Liver (tissue), 9 donors: ENCODE measurements around the gene EXT2. TPM values are rescaled to one million over a fixed set of nuclear protein-coding genes. Genes with fewer than 3 reads are reported as not detected.

Experiments used
- DNase-seq: peaks from one replicate; pipeline ENCODE4 v3.0.0-alpha.2; 2017; ENCODE audit warnings: low spot score
- H3K27ac ChIP-seq, 2 donors: one replicate each; pipeline ENCODE4 v1.7.0; 2013; ENCODE audit warnings: inconsistent platforms in 2 of 2, low read length in 2 of 2, control low read depth in 1 of 2, low read depth in 1 of 2, mild to moderate bottlenecking in 1 of 2
- H3K27me3 ChIP-seq, 4 donors: one replicate each; pipeline versions ENCODE4 v1.6.1 to v1.7.0; 2013; ENCODE audit warnings: low read length in 3 of 4, inconsistent platforms in 1 of 4, mild to moderate bottlenecking in 1 of 4, moderate library complexity in 1 of 4; ENCODE audit not compliant: control insufficient read depth in 4 of 4, insufficient read depth in 4 of 4
- H3K36me3 ChIP-seq, 4 donors: one replicate each; pipeline versions ENCODE4 v1.6.1 to v1.7.0; 2013; ENCODE audit warnings: low read length in 3 of 4, mild to moderate bottlenecking in 3 of 4, low read depth in 1 of 4, moderate library complexity in 1 of 4; ENCODE audit not compliant: control insufficient read depth in 4 of 4, insufficient read depth in 3 of 4
- H3K4me1 ChIP-seq, 4 donors: one replicate each; pipeline versions ENCODE4 v1.6.1 to v1.7.0; 2013; ENCODE audit warnings: low read length in 3 of 4, mild to moderate bottlenecking in 3 of 4, moderate library complexity in 1 of 4; ENCODE audit not compliant: control insufficient read depth in 4 of 4, insufficient read depth in 4 of 4
- H3K4me3 ChIP-seq, 3 donors: one replicate each; pipeline versions ENCODE4 v1.6.1 to v1.7.0; 2013; ENCODE audit warnings: low read length in 3 of 3, control low read depth in 1 of 3, low read depth in 1 of 3, mild to moderate bottlenecking in 1 of 3
- H3K9ac ChIP-seq, 2 donors: one replicate each; pipeline ENCODE4 v1.7.0; 2013; ENCODE audit warnings: low read length in 2 of 2, mild to moderate bottlenecking in 2 of 2, moderate library complexity in 2 of 2, control low read depth in 1 of 2, low read depth in 1 of 2
- H3K9me3 ChIP-seq, 4 donors: one replicate each; pipeline versions ENCODE4 v1.6.1 to v1.7.0; 2013; ENCODE audit warnings: low read length in 3 of 4; ENCODE audit not compliant: control insufficient read depth in 4 of 4
- EGR1 ChIP-seq, 2 donors: IDR thresholded peaks; 2 replicates each; pipeline ENCODE4 v1.6.1; 2016 to 2018; ENCODE audit warnings: antibody characterized with exemption in 2 of 2, low read depth in 2 of 2
- FOXA1 ChIP-seq: IDR thresholded peaks from 2 replicates; pipeline ENCODE4 v1.6.1; 2016; ENCODE audit warnings: antibody characterized with exemption
- FOXA2 ChIP-seq: IDR thresholded peaks from 2 replicates; pipeline ENCODE4 v1.6.1; 2016; ENCODE audit warnings: antibody characterized with exemption
- GABPA ChIP-seq, 2 donors: IDR thresholded peaks in 1 of 2; conservative IDR thresholded peaks in 1 of 2; 2 replicates each; pipeline ENCODE4 v1.6.1; 2016; ENCODE audit warnings: antibody characterized with exemption in 2 of 2, mild to moderate bottlenecking in 1 of 2, moderate library complexity in 1 of 2
- HNF4A ChIP-seq, 2 donors: conservative IDR thresholded peaks; 2 replicates each; pipeline ENCODE4 v1.6.1; 2016; ENCODE audit warnings: antibody characterized with exemption in 2 of 2, mild to moderate bottlenecking in 2 of 2
- JUND ChIP-seq, 2 donors: IDR thresholded peaks; 2 replicates each; pipeline ENCODE4 v1.6.1; 2016; ENCODE audit warnings: antibody characterized with exemption in 2 of 2
- MAX ChIP-seq: IDR thresholded peaks from 2 replicates; pipeline ENCODE4 v1.6.1; 2016; ENCODE audit warnings: antibody characterized with exemption
- NR2F2 ChIP-seq: IDR thresholded peaks from 2 replicates; pipeline ENCODE4 v1.6.1; 2016; ENCODE audit warnings: antibody characterized with exemption
- RAD21 ChIP-seq, 2 donors: IDR thresholded peaks; 2 replicates each; pipeline ENCODE4 v1.6.1; 2016; ENCODE audit warnings: antibody characterized with exemption in 2 of 2, mild to moderate bottlenecking in 2 of 2
- REST ChIP-seq: IDR thresholded peaks from 2 replicates; pipeline ENCODE4 v1.6.1; 2016; ENCODE audit warnings: antibody characterized with exemption, mild to moderate bottlenecking
- RXRA ChIP-seq, 2 donors: IDR thresholded peaks; 2 replicates each; pipeline ENCODE4 v1.6.1; 2017 to 2018; ENCODE audit warnings: antibody characterized with exemption in 2 of 2, mild to moderate bottlenecking in 1 of 2
- SP1 ChIP-seq: IDR thresholded peaks from 2 replicates; pipeline ENCODE4 v1.6.1; 2018; ENCODE audit warnings: antibody characterized with exemption, mild to moderate bottlenecking
- TAF1 ChIP-seq: conservative IDR thresholded peaks from 2 replicates; pipeline ENCODE4 v1.6.1; 2016; ENCODE audit warnings: antibody characterized with exemption, mild to moderate bottlenecking
- YY1 ChIP-seq: IDR thresholded peaks from 2 replicates; pipeline ENCODE4 v1.6.1; 2016; ENCODE audit warnings: antibody characterized with exemption, mild to moderate bottlenecking
- WGBS: extraction: QIAGEN DNeasy Blood & Tissue Kit; methylation state at CpG from one replicate; pipeline ENCODE4 v1.1.7; 2013; 5-methylcytosine and 5-hydroxymethylcytosine counted together
- polyA plus RNA-seq, 2 donors: library from polyadenylated mRNA; stranded (reverse) in 1 of 2; unstranded in 1 of 2; fragments of 200-250 nt in 1 of 2; fragments of >200 nt in 1 of 2; fragmentation: Nextera tagmentation in 1 of 2; extraction: Ambion mirVana in 1 of 2; gene quantifications; one replicate each; pipeline versions ENCODE4 v1.2.1 to v1.2.3, GENCODE V29; 2013 to 2015
- total RNA-seq, 2 donors: library from RNA; depleted of rRNA; stranded (reverse); fragments of >200 nt; gene quantifications; one replicate each; pipeline ENCODE4 v1.2.3, GENCODE V29; 2014
- TF ChIP-seq, protein P1 (sequence below): IDR thresholded peaks from 2 replicates; pipeline ENCODE4 v1.6.1; 2016; ENCODE audit warnings: antibody characterized with exemption
- TF ChIP-seq, protein P2 (sequence below): fragments of 150-350 bp; IDR thresholded peaks from 2 replicates; pipeline ENCODE4 v1.5.1; 2017; ENCODE audit warnings: improper control_type of control experiment, low read depth, low read length; ENCODE audit not compliant: missing input control
- donor health status: healthy.
- donor health status: healthy.
- donor health status: healthy.
- donor health status: healthy.
- donor health status: healthy.

Gene EXT2
- total and polyA plus RNA-seq, 4 donors, result 8.4 to 36.1 (median 29.8) TPM

DNA sequence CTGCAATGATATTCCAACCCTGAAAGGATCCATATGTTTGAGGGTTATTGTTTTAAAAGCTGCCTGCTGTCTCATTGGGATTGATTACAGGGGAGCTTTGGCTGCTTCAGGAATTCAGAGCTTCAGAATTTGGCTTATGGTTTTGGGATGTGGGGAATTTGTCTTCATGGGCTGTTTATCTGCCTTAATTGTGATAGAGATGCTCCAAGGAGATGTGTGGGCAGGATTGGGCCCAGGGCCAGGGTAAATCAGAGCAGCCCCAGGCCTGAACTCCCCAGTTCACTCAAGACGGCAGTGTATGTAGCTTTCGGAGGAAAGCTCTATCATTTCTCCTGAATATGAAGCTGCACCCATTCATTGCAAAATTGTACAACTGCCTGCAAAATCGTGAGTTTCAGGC is 126.0 kb downstream of the EXT2 start (continued):
- TF ChIP-seq JUND (IDR thresholded peaks at IDR 0.05), result no peak
- TF ChIP-seq TAF1, result no peak
- TF ChIP-seq SP1, result no peak
- TF ChIP-seq GABPA (IDR thresholded peaks at IDR 0.05 in 1 of 2, conservative IDR thresholded peaks at IDR 0.05 in 1 of 2), result no peak
- TF ChIP-seq, protein P1, sequence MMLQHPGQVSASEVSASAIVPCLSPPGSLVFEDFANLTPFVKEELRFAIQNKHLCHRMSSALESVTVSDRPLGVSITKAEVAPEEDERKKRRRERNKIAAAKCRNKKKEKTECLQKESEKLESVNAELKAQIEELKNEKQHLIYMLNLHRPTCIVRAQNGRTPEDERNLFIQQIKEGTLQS, result no peak
- no peak for TF ChIP-seq EGR1 (IDR thresholded peaks at IDR 0.05; ENCODE audit: low read depth in 2 of 2)
- TF ChIP-seq NR2F2, result no peak
- no peak for TF ChIP-seq RAD21 (IDR thresholded peaks at IDR 0.05)
- TF ChIP-seq RXRA (IDR thresholded peaks at IDR 0.05), result no peak
- no peak for TF ChIP-seq HNF4A (conservative IDR thresholded peaks at IDR 0.05)
- no peak for TF ChIP-seq MAX
- TF ChIP-seq FOXA2, result no peak

DNA sequence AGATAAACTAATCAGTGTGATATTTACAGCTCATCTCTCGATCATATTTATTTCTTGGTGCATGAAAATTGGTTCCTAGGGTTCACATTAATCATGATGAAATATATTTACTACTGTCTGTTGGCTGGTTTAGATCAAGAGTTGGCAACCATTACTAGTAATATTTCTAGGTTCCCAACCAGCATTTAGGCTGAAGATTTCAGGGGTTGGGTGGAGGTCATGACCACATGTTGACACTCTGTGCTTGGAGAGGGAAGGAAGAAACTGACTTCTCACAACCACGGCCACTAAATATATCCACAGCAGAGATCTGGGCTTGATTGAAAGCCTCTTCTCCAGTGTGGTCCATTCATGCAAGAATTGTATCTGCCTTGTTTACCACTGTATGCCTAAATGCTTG is 126.5 kb downstream of the EXT2 start:
- Histone ChIP-seq H3K4me3 (no peak overlapping the region), H3K9me3 (no peaks in the 10 kb centered on the region), H3K27ac (no peak overlapping the region), H3K36me3 (no peaks in the 10 kb centered on the region), H3K9ac (no peak overlapping the region), H3K4me1 (no peaks in the 10 kb centered on the region), H3K27me3 (no peaks in the 10 kb centered on the region)
- no peak for DNase-seq
- TF ChIP-seq, protein P1, result no peak
- TF ChIP-seq SP1 (no peak), FOXA1 (no peak), YY1 (no peak)
- WGBS, result 88% methylated on average over 2 of the region's 2 CpGs

DNA sequence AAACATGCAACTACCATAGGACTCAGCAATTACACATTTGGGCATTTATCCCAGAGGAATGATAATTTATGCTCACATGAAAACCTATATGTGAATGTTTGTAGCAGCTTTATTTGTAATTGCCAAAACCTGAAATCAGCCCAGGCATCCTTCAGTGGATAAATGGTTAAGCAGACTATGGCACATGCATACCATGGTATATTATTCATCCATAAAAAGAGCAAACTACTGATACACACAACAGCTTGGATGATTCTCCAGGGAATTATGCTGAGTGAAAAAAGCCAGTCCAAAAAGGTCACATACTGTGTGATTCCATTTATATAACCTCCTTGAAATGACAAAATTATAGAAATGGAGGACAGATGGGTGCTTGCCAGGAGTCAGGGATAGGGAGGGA is 127.8 kb downstream of the EXT2 start:
- H3K4me3 ChIP-seq, result no peak overlapping the region
- no peak for DNase-seq
- H3K4me1 ChIP-seq, result no peaks in the 10 kb centered on the region
- no peaks in the 10 kb centered on the region for H3K9me3 ChIP-seq
- no peak overlapping the region for H3K27ac ChIP-seq
- no peaks in the 10 kb centered on the region for H3K27me3 ChIP-seq
- no peaks in the 10 kb centered on the region for H3K36me3 ChIP-seq
- no peak overlapping the region for H3K9ac ChIP-seq
- TF ChIP-seq RXRA (IDR thresholded peaks at IDR 0.05) (no peak), YY1 (no peak), MAX (no peak), GABPA (IDR thresholded peaks at IDR 0.05 in 1 of 2, conservative IDR thresholded peaks at IDR 0.05 in 1 of 2) (no peak), FOXA2 (no peak), JUND (IDR thresholded peaks at IDR 0.05) (no peak), HNF4A (conservative IDR thresholded peaks at IDR 0.05) (no peak), SP1 (no peak)
- TF ChIP-seq, protein P1, result no peak

GRCh38 chr11:44224867-44225501 is 129.5 kb downstream of the EXT2 start:
- no peak for DNase-seq
- H3K27ac ChIP-seq, result no peak overlapping the region
- no peaks in the 10 kb centered on the region for H3K27me3 ChIP-seq
- no peaks in the 10 kb centered on the region for H3K4me1 ChIP-seq
- TF ChIP-seq, protein P1, result no peak
- TF ChIP-seq HNF4A (conservative IDR thresholded peaks at IDR 0.05), result no peak
- TF ChIP-seq EGR1 (IDR thresholded peaks at IDR 0.05; ENCODE audit: low read depth in 2 of 2), result no peak
- no peak for TF ChIP-seq REST
- TF ChIP-seq SP1, result no peak
- TF ChIP-seq, protein P2, sequence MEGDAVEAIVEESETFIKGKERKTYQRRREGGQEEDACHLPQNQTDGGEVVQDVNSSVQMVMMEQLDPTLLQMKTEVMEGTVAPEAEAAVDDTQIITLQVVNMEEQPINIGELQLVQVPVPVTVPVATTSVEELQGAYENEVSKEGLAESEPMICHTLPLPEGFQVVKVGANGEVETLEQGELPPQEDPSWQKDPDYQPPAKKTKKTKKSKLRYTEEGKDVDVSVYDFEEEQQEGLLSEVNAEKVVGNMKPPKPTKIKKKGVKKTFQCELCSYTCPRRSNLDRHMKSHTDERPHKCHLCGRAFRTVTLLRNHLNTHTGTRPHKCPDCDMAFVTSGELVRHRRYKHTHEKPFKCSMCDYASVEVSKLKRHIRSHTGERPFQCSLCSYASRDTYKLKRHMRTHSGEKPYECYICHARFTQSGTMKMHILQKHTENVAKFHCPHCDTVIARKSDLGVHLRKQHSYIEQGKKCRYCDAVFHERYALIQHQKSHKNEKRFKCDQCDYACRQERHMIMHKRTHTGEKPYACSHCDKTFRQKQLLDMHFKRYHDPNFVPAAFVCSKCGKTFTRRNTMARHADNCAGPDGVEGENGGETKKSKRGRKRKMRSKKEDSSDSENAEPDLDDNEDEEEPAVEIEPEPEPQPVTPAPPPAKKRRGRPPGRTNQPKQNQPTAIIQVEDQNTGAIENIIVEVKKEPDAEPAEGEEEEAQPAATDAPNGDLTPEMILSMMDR, result no peak
- WGBS, result 95% methylated on average over 3 of the region's 3 CpGs
- no peaks in the 10 kb centered on the region for H3K9me3 ChIP-seq
- H3K4me3 ChIP-seq, result no peak overlapping the region
- H3K36me3 ChIP-seq, result peaks cover 0 to 2% (median 0%) of the 10 kb centered on the region in 4 donors
- H3K9ac ChIP-seq, result no peak overlapping the region
